Right lung (tissue), 5 donors: ENCODE data around the gene CEP128. TPM values are rescaled to one million over a fixed set of nuclear protein-coding genes. Genes with fewer than 3 reads are reported as not detected.
"Not testable (repeated sequence)": the region's sequence is repeated elsewhere in the genome, so short reads cannot be mapped to it uniquely, and the experiment has no call there.

Source experiments
- DNase-seq, 2 donors: peaks; one replicate each; pipeline ENCODE4 v3.0.0-alpha.2; 2013
- polyA plus RNA-seq, 5 donors: library from polyadenylated mRNA; unstranded; fragments of 120-200 nt; gene quantifications; one replicate each; pipeline versions ENCODE4 v1.2.1 to v1.2.3, GENCODE V29; 2013; ENCODE audit warnings: inconsistent platforms in 1 of 5, low replicate concordance in 1 of 5; ENCODE audit not compliant: insufficient read length in 5 of 5, insufficient read depth in 1 of 5

Gene CEP128
- polyA plus RNA-seq, 5 donors = 4.7 to 9.3 (median 7.7) TPM

DNA sequence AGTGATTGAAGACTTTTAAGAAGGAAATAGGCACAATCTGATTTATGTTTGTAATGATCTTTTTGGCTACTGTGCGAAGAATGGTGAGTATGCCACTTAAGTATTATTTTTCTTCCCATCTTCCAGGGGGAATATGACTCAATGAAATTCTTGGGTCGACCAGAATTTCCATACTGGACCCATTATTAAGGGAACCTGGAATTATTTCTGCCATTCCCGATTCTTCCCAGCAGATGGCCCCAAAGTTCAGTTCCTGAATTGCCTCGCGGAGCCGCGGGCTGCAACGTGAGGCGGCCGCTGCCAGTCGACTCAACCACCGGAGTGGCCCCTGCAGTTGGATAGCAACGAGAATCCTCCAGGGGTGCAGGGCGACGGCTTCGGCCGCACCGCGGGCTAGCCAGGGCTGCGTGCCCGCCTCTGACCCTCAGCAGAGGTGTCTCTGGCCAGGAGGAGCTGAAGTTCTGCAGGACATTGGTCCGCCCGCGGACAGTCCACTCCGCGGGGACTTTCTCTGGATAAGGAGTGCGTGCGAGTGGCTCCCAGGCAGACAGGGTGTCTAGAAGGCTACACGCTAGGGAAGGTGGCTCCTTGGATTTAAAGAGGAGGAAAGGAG is 13.3 kb upstream of the CEP128 start:
- DNase-seq = peak; percentile 61 to 68

- not testable (repeated sequence) for DNase-seq
Observed at GRCh38 chr14:80953211-80953610, 11.7 kb upstream of the CEP128 start.

DNA sequence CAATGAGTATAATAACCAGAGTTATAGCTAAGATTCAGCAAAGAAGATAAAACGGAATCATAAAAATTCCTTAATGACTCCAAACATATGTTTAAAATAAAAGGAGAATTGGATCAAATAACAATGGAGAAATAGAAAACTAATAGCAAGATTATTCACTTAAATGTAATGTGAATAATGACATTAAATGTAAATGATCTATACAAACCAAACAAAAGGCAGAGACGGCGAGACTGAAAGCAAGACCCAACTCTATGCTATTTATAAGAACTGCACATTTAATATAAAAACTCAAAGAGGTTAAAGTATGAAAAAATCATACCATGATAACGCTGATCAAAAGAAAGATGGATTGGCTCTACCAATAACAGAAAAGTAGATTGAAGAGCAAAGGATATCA is 10.0 kb upstream of the CEP128 start:
- DNase-seq = no peak

- DNase-seq = no peak
Observed at GRCh38 chr14:80948291-80948690, 6.8 kb upstream of the CEP128 start.

DNA sequence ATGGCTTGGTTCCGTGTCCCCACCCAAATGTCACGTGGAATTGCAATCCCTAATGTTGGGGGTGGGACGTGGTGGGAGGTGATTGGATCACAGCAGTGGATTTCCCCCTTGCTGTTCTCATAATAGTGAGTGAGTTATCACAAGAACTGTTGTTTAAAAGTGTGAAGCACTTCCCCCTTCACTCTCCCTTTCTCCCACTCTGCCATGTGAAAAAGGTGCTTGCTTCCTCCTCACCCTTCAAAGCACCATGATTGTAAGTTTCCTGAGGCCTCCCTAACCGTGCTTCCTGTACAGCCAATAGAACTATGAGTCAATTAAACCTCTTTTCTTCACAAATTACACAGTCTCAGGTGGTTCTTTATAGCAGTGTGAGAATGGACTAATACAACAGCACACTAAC is 5.3 kb upstream of the CEP128 start:
- no peak for DNase-seq

DNA sequence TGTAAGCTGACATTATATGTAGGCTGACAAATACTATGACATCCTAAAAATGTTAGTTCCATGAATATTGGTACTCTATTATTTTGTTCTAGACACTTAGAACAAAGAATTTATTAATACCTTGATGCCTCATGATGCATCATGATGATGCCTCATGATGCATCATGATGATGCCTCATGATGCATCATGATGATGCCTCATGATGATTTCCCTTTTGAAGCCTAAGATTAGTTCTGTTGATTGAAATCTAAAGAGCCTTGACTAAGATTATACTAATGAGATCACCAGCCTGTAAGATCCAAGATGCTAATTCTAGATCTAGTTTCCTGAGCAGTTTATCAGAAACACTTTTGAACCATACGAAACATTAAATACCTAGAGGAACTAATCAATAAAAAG is 4.6 kb upstream of the CEP128 start:
- no peak for DNase-seq

- no peak for DNase-seq
Observed at GRCh38 chr14:80944861-80945617, 3.5 kb upstream of the CEP128 start.

- no peak for DNase-seq
Observed at GRCh38 chr14:80942191-80942600, 658 bp upstream of the CEP128 start.

DNA sequence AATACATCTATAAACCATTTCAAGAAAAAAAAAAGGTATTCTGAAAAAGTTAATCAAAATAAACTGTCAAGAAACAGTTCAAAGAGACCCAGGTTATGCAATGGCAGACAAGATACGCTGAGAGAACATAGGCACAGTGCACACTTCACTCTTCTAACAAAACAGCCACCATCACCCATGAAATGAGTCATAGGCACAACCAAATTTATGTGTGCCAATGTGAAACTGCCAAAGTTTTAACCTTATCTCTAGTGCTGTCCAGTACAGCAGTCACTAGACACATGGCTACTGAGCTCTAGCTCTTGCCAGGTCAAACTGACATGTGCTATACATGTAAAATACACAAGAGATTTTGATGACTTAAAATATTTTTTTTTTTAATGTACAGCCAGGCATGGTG is 1.4 kb downstream of the CEP128 start:
- DNase-seq = no peak

DNA sequence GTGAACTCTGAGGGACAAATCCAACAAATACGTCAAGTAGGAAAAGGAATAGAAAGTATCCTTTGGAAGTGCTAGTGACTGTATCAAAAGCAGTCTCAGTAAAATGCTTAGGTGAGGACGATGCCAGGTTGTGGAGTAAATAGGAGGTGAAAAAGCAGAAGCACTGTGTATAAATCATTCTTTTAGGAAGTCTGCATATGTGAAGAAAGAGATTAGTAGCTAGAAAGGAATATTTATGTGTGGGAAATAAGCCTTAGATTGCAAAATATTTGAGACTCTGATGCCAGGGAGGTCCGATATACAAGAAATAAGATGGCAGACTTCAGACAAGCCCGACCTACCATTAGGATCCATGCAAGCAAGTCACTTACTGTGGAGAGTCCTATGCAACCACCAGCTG is 7.9 kb downstream of the CEP128 start:
- no peak for DNase-seq

GRCh38 chr14:80933282-80933681 is 8.3 kb downstream of the CEP128 start:
- DNase-seq = no peak

DNA sequence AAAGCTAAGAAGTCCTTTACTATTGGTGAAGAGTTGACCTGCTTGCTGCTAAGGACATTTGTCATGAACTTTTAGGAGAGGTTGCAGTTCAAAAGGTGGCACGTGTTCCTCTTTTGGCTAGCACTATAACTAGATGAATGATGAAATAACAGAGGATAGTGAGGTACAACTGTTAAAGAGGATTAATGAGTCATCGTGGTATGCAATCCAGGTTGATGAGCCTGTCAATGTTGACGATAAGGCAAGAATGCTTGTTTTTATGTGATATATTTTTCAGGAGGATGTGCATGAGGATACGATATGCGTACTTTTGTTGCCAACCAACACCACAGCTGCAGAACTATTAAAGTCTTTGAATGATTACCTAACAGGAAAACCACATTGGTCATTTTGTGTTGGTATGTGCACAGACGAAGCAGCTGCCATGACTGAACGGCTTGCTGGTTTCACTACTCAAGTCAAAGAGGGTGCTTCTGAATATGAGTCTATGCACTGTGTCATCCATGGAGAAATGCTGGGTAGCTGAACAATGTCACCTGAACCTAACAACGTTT is 10.6 kb downstream of the CEP128 start:
- DNase-seq = no peak

DNA sequence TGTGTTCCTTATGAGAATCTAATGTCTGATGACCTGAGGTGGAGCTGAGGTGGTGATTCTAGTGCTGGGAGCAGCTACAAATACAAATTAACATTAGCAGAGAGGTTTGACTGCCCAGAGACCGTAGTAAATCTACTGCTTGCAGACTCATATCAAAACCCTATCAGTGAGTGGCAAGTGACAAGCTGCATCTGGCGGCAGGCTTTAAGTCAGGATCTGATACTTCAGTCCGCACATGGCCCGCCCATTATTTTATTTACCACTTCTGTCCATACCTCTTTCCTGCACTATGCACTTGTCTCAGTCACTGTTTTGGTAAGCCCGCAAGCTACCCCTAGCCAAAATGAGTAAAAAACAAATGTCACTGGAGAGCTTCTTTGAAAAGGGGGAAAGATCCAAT is 11.4 kb downstream of the CEP128 start:
- no peak for DNase-seq

GRCh38 chr14:80927083-80927989 is 14.2 kb downstream of the CEP128 start:
- DNase-seq = no peak

GRCh38 chr14:80926397-80927082 is 15.0 kb downstream of the CEP128 start:
- DNase-seq = no peak

DNA sequence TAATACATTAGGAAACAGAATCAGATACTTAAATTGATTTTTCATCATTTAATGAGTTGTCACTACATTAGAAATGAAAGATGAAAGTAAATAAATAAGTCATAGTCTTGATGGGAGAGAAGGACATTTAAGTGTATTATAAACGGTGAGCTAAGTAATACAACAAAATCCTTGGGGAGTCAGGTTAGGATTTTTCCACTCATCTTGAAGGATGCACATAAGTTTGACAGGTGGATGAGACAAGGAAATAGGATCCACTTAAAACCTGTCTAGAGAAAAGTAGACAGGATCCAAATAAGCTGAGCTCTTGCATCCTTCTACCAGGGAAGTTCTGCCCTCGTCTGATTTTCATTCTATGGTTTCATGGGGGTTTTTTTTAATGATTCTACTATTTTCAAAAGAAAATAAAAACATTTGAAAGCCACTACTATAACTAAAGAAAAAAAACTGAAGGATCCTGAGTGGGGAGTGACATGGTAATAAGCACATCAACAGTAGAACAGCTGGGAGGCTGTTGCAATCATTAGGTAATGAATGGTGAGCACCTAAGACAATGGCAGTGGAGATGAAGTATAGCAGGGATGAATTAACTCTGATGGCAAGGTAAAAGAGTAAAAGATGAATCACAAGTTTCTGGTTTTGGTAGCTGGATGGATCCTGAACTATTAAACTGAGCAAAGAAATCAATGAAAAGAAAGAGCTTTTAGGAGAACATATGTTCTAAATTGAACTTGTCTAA is 17.0 kb downstream of the CEP128 start:
- no peak for DNase-seq

DNA sequence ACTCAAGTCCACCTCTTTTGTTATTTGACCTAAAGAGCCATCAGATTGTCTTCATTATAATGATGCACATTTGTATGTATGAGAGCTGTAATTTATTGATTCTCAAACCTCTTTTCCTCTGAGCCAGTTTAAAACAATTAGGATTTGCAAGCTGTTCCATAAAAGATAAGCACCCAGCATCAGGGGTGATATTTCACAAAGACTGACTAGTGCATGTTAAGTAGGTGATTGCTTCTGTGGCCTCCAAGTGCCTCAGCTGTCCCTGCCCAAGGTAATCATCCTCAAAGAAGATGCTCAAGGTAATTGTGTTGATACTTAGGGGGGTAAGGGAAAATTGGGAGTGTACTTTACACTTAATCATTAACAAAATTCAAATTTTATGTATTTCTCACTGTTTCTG is 18.2 kb downstream of the CEP128 start:
- DNase-seq = no peak

DNA sequence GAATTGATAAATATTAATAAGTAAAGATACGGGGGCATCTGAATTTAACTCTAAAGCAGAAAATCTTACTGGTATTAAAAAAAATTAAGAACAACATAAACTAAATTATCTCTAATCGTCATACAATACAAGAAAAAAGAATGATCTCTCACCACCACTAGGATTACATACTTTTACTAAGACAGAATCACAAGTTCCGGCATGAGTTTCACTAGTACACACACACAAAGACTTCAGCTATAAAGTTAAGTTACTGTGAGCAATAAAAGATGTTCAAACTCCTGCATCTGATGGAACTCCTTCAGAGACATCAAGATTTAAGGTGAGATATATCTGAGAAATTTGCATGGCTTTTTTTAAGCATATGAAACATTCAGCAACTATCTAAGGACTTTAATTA is 21.9 kb downstream of the CEP128 start:
- no peak for DNase-seq

- DNase-seq = not testable (repeated sequence)
Observed at GRCh38 chr14:80912013-80912412, 29.5 kb downstream of the CEP128 start.

DNA sequence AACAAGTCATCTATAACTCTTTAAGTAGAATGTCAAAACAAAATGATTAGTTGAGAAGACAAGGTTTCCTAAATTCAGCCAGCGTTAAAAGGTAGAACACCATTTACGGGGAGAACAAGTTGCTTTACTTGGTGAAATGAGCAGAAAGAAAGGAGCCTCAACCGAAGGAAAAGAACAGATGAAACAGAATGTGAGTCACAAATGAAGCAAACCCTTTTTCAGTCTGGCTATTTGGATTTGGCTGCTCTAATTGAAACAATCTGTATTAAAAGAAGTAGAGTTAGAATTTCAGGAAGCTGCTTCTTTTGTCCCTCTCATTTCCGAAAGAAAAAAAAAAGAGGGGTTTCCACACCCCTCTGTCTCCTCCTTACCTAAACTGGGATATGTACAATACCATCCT is 34.6 kb downstream of the CEP128 start:
- DNase-seq = no peak

GRCh38 chr14:80906336-80906735 is 35.2 kb downstream of the CEP128 start:
- no peak for DNase-seq
